A204.1 (cell line): ENCODE measurements around the gene ABTB2.

Source experiments
- FAIRE-seq: peaks from 2 replicates; lab custom pipeline; 2012; peaks lifted over from hg19 to GRCh38; lab: Jason Lieb, UNC

ABTB2 gene

DNA sequence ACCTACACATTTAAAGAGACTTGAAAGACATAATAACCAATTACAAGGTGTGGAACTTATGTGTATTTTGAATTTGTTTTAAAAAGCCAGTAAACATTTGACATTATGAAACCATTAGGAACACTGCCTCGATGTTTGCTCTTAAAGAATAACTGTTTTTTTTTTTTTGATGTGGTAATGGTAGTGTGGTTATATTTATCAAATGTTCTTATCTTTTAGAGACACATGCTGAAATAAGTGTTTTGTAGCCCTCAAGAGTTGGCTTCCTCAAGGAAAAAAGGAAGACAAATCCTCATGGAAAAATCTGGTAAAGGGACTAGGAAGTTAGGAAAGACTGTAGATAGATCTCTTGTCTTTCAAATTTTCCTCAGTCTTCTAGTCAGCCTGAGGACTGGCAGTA, 2.2 kb upstream of the ABTB2 start:
- no peak for FAIRE-seq

- FAIRE-seq: no peak
Measured at GRCh38 chr11:34359548-34359891, 1.7 kb upstream of the ABTB2 start.

- peak; percentile 94 for FAIRE-seq
Measured at GRCh38 chr11:34358728-34359547, 1.1 kb upstream of the ABTB2 start.

GRCh38 chr11:34358258-34358727, 483 bp upstream of the ABTB2 start:
- peak; percentile 71 for FAIRE-seq

DNA sequence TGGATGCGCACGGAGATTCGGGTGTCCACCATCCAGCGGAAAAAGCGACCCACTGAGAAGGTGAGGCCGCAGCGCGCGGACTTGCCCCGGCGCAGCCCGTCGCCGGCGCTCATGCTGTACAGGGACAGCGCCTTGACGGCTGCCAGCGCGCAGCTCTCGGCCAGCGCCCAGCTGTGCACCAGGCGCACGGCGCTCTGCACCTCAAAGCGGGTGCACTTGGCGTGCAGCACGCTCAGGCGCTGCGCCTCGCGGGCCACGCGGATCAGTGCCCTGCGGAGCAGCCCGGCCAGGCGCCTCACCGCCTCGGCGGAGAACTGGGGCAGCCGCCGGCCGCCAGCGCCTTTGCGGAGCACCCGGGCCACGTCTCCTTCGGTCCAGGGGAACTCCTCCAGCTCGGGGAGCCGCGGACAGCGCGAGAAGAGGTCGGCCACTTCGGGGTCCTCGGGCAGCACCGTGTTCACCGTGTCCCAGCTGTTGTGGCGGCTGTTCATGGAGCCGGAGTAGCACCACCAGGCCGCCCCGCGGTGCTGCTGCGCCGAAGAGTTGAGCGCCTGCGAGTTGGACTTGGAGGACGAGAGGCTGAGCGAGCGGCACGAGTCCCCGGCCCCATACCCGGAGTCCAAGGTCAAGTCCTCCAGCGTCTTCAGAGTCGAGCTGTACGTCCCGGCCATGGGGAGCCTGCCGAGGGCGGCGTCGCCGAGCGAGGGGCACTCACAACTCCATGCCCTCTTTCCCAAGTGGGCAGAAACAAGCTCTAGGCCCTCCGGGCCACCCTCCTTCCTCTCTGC, 703 bp downstream of the ABTB2 start:
- no peak for FAIRE-seq

DNA sequence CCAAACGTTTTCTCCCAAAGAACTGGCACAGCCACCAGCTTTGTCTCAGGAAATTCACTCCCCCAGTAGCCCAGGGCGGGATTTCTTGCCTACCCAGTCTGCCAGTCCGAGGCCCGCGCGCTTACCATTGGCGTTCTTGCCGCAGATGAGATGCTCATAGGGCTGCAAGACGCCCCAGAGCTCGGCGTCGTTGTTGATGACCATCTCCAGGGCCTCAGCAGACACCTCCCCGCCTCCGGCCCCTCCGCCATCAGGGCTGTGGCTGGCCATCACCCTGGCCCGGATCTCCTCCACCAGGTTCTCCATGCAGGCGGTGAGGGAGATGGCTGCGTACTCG, 1.3 kb downstream of the ABTB2 start:
- no peak for FAIRE-seq

GRCh38 chr11:34356130-34356529, 1.7 kb downstream of the ABTB2 start:
- FAIRE-seq: no peak

DNA sequence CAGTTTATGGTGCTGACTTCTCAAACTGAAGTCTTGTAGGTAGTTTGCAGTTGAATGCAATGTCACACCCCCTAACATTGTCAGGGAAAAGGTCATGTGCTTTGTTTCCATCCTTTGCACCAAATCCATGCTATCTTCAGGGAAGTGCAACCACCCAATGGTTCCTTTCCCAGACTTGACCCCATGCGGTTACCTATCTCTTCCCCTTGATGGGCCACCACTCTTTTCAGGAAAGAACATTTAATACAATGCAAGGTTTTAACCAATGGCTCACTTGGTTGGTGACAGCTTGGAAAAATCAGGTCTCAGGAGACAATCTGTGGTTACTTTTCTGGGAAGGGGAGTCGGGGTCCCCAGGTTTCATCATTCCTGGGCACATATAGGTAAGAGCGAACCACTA, 2.1 kb downstream of the ABTB2 start:
- FAIRE-seq: no peak

DNA sequence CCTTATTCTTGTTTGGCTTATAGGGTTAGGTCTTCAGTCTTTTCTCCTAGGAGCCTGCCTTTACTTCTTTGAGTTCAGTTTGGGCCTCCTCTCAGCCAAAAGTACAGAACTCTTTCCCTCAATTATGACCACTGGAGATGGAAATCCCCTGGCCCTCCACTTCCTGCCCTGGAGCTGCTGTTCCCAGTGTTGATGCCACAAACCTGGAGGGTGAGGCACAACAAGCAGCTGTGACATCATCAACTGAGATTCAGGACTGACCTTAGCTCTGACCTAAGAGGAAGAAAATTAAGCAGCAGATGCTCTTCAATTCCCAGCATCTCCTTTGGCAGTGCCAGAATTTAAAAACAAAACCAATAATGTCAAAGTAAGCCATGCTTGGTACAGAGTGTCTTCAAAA, 3.0 kb downstream of the ABTB2 start:
- no peak for FAIRE-seq

DNA sequence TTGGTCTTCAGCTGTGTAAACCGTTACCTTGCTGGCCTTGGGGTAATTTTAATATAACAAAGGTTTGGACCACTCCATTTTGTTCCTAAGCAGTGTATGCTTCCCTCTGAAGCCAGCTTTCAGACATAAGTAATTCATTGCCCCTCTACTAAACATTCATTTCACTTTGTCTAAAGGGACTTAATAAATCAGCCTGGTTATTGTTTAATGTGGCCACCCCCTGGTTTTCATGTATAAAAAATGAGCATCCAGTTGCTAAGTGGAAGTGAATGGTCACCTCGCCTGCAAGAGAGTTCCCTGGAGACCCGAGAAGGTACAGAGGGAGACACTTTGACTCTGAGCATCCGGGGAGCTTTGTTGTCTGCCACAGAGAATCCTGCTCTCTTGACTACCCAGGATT, 3.9 kb downstream of the ABTB2 start:
- FAIRE-seq: no peak

DNA sequence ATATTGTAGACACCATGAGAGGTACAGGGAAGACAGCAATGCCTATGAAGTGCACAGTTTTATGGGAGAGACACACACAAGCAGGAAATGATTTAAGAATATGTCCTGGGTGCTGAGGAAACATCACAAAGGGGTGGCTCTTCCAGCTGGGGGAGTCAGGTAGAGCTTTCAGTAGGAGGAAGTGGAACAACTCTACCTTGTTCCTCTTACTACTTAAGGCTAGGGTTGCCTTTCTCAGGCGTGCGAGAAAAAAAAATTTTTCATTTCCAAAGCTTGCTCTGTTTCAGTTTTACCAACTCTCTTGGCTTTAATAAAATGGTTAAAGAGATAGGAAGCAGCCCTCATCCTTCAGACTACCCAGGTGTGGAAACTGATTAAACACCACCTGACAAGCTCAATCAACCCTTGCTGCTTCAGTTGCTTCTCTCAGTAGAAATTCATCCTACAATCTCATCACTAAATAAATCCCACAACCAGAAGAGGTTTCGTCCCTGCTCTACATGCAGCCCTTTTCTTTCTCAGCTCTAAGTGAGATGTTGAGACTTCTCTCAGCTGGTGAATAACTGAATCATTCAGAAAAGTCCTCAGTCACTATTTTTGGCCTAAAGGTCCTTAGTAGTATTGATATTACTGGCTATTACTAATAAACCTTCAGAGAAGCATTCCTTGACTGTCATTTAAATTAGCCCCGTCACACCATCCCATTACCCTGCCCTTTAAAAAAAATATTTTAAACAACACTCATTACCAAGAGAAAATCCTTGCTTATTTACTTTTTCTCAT, 5.9 kb downstream of the ABTB2 start:
- FAIRE-seq: no peak

DNA sequence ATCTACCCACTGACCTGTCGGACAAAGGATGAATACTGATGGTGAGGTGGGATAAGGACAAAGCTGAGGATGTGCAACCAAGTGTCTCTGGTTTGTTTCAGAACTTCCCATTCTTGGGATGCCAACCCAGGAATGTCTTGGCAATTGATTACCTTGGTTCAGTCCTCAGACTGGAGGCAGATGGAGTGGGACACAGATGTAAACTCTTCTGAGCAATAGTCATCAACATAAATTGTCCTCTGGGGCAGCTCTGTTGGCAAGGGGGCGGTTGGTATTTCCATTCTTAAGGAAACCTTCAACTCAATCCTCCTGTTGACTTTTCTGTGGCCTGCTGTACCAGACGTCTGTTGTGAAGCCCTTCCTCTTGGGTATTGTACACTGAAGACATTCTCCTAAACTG, 6.8 kb downstream of the ABTB2 start:
- FAIRE-seq: no peak

- FAIRE-seq: no peak
Measured at GRCh38 chr11:34349882-34350281, 7.9 kb downstream of the ABTB2 start.

DNA sequence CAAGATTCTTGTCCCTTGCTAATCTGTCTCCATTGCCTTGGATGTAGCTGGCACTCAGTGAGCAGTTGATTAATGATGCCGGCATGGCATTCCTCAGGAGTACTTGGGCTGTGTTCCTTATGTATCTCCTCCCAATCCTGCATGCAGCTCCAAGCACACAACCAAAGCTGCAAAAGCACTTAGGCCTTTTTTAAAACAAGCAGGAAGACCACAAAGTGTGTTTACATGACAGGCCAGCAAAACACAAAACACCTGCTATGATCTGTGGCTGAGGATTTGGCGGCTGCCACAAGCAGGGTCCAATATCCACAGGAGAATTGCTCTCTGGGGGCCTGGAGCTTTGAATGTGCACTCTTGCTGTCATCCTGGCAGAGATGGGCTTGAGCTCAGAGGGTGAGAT, 8.9 kb downstream of the ABTB2 start:
- no peak for FAIRE-seq

GRCh38 chr11:34348096-34348495, 9.7 kb downstream of the ABTB2 start:
- FAIRE-seq: no peak

GRCh38 chr11:34346551-34346950, 11.3 kb downstream of the ABTB2 start:
- FAIRE-seq: no peak

GRCh38 chr11:34345991-34346480, 11.8 kb downstream of the ABTB2 start:
- FAIRE-seq: no peak

DNA sequence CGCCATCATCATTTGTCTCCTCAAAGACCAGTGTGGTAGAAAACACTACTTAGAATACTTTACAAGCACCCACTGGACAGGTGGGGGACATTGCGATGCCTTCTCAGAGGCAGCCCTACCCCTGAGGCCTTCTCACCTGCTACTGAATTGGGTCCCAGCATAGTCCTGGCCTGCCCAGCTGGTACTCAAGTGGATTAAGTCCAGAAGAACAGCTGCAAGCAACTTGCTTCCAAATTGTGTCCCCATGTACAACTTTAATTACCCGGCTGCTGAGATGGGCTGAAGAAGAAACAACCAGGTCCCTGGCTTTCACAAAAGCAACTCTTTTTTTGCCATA, 12.3 kb downstream of the ABTB2 start:
- no peak for FAIRE-seq

GRCh38 chr11:34344768-34345539, 12.9 kb downstream of the ABTB2 start:
- no peak for FAIRE-seq

DNA sequence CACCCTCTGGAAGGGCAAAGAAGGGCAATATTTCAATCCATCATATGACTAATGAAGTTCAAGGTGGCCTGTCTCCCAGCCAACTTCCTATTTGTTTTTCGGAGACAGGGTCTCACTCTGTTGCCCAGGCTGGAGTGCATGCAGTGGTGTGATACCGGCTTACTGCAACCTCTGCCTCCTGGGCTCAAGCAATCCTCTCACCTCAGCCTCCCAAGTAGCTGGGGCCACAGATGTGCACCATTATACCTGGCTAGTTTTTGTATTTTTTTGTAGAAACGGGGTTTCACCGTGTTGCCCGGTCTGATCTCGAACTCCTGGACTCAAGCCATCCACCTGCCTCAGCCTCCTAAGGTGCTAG, 13.4 kb downstream of the ABTB2 start:
- no peak for FAIRE-seq

GRCh38 chr11:34343686-34344085, 14.1 kb downstream of the ABTB2 start:
- FAIRE-seq: no peak

DNA sequence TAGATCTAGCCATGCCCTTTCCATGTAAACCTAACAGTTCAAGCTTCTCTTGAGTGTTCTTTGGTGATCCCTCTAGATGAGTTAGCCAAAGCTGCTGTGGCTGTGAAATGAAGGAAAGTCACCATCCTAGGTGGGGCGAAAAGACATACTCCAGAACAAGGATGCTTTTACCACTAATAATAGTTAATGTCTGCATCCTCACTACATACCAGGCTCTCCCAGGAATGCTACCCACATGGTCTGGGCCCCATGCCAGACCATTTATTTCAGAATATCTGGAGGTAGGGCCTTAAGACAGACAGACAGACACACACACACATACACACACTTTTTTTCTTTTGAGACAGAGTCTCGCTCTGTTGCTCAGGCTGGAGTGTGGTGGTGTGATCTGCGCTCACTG, 14.7 kb downstream of the ABTB2 start:
- FAIRE-seq: no peak
